Measurements from ENCODE around the gene DDX59. TPM values are rescaled to one million over a fixed set of nuclear protein-coding genes. Genes with fewer than 3 reads are reported as not detected.
A peak's percentile ranks its signal among the peaks of the same experiment; 100 is the strongest.

The DDX59 gene
- total RNA-seq, 1 experiment from 2014 or later, result 35.9 TPM

- POLR2A ChIA-PET (ENCODE audit: unreplicated experiment), result interaction anchor here (0.6 to 2.0 kb wide), 3 partner anchors 9 to 15 kb away, joined by 3 to 20 read pairs (median 10); no protein-coding TSS in a partner anchor
- Histone ChIP-seq H2AFZ (peak overlapping the region; percentile 92), H3K27me3 (ENCODE audit: insufficient read depth, low read depth) (no peaks in the 10 kb centered on the region), H3K9me3 (ENCODE audit: insufficient read depth, low read depth) (no peaks in the 10 kb centered on the region), H3K36me3 (ENCODE audit: low read depth) (peaks cover 17% of the 10 kb centered on the region), H3K9me2 (ENCODE audit: insufficient read depth) (no peaks in the 10 kb centered on the region), H3K4me2 (peak overlapping the region; percentile 98), H3K27ac (peak overlapping the region; percentile 96), H3K79me2 (ENCODE audit: low read depth) (peaks cover 52% of the 10 kb centered on the region), H3K4me1 (replicated peaks; ENCODE audit: insufficient read depth) (peaks cover 23% of the 10 kb centered on the region), H3F3A (ENCODE audit: insufficient read depth, low read depth) (peaks cover 16% of the 10 kb centered on the region), H3K4me3 (peak overlapping the region; percentile 75), H4K20me1 (ENCODE audit: insufficient read depth) (no peaks in the 10 kb centered on the region)
- TF ChIP-seq CTCF (conservative IDR thresholded peaks at IDR 0.05) (no peak), EZH2 (IDR thresholded peaks at IDR 0.05; ENCODE audit: low read depth) (no peak)
- CTCF ChIA-PET, result interaction anchor here (1.5 kb wide), 1 partner anchor 46 kb away, joined by 6 read pairs; no protein-coding TSS in a partner anchor
- BruUV-seq (replicated peaks), result TSS peak; percentile 73
- no peak for DNase-seq
- intact Hi-C loops (cut with micrococcal nuclease; ENCODE audit: unreplicated experiment), result loop anchor here (1.0 kb wide), 3 partner anchors 27 to 135 kb away; partner anchors contain the start of gene KIF14
Measured at GRCh38 chr1:200668514-200669313, 993 bp downstream of the DDX59 start.

- Histone ChIP-seq H3K27me3 (ENCODE audit: insufficient read depth, low read depth) (no peaks in the 10 kb centered on the region), H3K4me2 (no peak overlapping the region), H3K27ac (no peak overlapping the region), H3K4me1 (replicated peaks; ENCODE audit: insufficient read depth) (peaks cover 21% of the 10 kb centered on the region), H3K4me3 (no peak overlapping the region), H3F3A (ENCODE audit: insufficient read depth, low read depth) (peaks cover 16% of the 10 kb centered on the region), H2AFZ (no peak overlapping the region), H4K20me1 (ENCODE audit: insufficient read depth) (no peaks in the 10 kb centered on the region), H3K79me2 (ENCODE audit: low read depth) (peaks cover 51% of the 10 kb centered on the region), H3K36me3 (ENCODE audit: low read depth) (peaks cover 37% of the 10 kb centered on the region), H3K9me3 (ENCODE audit: insufficient read depth, low read depth) (no peaks in the 10 kb centered on the region), H3K9me2 (ENCODE audit: insufficient read depth) (no peaks in the 10 kb centered on the region)
- no peak for DNase-seq
- intact Hi-C loops (cut with micrococcal nuclease; ENCODE audit: unreplicated experiment), result no loop called here
- CTCF ChIA-PET, result interaction anchor here (0.6 kb wide), 1 partner anchor 448 kb away, joined by 11 read pairs; no protein-coding TSS in a partner anchor
- BruUV-seq (replicated peaks), result no TSS peak
- POLR2A ChIA-PET (ENCODE audit: unreplicated experiment), result no interaction called here
- no peak for TF ChIP-seq EZH2 (IDR thresholded peaks at IDR 0.05; ENCODE audit: low read depth)
- TF ChIP-seq CTCF (conservative IDR thresholded peaks at IDR 0.05), result no peak
Measured at GRCh38 chr1:200666309-200666708, 3.4 kb downstream of the DDX59 start.

- peaks cover 16% of the 10 kb centered on the region for H3F3A ChIP-seq (ENCODE audit: insufficient read depth, low read depth)
- no peak overlapping the region for H3K4me2 ChIP-seq
- no peak overlapping the region for H3K4me3 ChIP-seq
- intact Hi-C loops (cut with micrococcal nuclease; ENCODE audit: unreplicated experiment), result no loop called here
- H4K20me1 ChIP-seq (ENCODE audit: insufficient read depth), result no peaks in the 10 kb centered on the region
- H3K79me2 ChIP-seq (ENCODE audit: low read depth), result peaks cover 47% of the 10 kb centered on the region
- no peaks in the 10 kb centered on the region for H3K9me3 ChIP-seq (ENCODE audit: insufficient read depth, low read depth)
- H3K9me2 ChIP-seq (ENCODE audit: insufficient read depth), result no peaks in the 10 kb centered on the region
- BruUV-seq (replicated peaks), result no TSS peak
- TF ChIP-seq EZH2 (IDR thresholded peaks at IDR 0.05; ENCODE audit: low read depth) (no peak), CTCF (conservative IDR thresholded peaks at IDR 0.05) (no peak)
- no peak overlapping the region for H2AFZ ChIP-seq
- no peak overlapping the region for H3K27ac ChIP-seq
- no peak for DNase-seq
- H3K27me3 ChIP-seq (ENCODE audit: insufficient read depth, low read depth), result no peaks in the 10 kb centered on the region
- H3K36me3 ChIP-seq (ENCODE audit: low read depth), result peaks cover 39% of the 10 kb centered on the region
- ChIA-PET CTCF (interaction anchor here (0.7 kb wide), 1 partner anchor 449 kb away, joined by 5 read pairs; no protein-coding TSS in a partner anchor), POLR2A (ENCODE audit: unreplicated experiment) (no interaction called here)
- peaks cover 17% of the 10 kb centered on the region for H3K4me1 ChIP-seq (replicated peaks; ENCODE audit: insufficient read depth)
Measured at GRCh38 chr1:200665861-200666260, 3.8 kb downstream of the DDX59 start.
